HG02870 (cell line): ENCODE data around the gene STAT3.
"Not testable (repeated sequence)": the region's sequence is repeated elsewhere in the genome, so short reads cannot be mapped to it uniquely, and the experiment has no call there.

ENCODE experiments used
- ATAC-seq: cut with Tn5 transposase; IDR thresholded peaks from one replicate; pipeline ENCODE4 v1.9.1; 2021; ENCODE audit warnings: mild to moderate bottlenecking, moderate library complexity; ENCODE audit not compliant: unreplicated experiment

Gene STAT3

DNA sequence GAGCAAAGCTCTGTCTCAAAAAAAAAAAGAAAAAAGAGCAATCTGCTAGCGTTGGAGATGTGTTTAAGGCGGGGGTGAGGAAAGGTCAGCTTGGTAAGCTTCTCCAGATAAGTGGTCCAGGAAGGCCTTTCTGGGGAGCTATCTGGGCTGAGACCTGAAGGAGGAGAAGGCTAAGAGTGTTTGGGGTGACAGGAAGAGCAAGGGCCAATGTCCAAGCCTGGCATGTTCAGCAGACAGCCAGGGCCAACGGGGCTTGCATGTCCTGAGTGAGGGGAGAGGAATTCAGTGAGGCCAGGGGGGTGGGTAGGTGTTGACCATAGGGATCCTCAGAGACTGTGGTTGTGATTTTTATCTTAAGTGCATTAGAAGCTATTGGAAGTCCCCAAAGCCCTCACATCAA, 84.5 kb downstream of the STAT3 start:
- ATAC-seq, result no peak

DNA sequence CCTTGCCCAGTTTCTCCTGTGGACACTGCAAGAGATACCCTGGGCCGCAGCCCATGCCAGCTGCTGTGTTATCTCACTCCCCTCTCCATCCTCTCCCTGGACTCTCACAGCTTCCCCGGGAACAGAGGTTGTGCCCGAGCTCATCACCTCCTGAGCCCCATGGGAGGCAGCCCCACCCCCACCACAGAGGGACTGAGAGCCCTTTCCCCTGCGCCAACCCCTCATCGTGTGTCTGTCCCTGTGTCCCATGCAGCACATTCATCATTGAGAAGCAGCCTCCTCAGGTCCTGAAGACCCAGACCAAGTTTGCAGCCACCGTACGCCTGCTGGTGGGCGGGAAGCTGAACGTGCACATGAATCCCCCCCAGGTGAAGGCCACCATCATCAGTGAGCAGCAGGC, 87.2 kb downstream of the STAT3 start:
- no peak for ATAC-seq

DNA sequence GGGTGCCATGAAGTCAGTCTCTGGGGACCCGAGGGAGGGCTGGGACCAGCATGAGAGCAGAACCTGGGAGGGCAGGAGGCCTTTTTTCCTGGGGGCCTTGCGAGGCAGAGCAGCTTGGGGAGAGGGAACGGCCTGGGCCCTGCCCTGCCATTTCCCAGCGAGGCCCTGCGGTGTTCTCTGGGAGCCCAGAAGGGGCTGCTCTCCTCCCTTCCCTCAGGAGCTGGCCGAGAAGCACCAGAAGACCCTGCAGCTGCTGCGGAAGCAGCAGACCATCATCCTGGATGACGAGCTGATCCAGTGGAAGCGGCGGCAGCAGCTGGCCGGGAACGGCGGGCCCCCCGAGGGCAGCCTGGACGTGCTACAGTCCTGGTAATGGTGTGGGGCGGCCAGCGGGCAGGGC, 88.3 kb downstream of the STAT3 start:
- not testable (repeated sequence) for ATAC-seq

DNA sequence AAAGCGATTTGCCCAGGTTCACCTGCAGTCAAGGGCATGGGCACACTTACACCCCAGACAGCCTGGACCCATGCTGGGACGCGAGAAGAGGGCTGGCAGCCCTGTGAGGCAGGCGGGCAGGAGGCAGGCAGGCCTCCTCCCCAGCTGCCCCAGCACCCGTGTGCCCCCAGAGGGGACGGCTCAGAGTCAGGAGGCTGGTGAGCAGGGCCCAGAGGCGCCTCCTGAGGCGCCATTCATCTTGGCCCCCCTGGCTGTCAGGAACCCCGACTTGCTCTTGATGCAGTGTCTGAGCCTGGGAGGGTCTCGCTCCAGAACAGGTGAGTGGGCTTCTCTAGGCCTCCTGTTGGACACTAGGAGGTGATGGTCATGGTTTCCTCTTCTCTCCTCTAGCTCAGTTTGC, 88.9 kb downstream of the STAT3 start:
- ATAC-seq, result not testable (repeated sequence)

DNA sequence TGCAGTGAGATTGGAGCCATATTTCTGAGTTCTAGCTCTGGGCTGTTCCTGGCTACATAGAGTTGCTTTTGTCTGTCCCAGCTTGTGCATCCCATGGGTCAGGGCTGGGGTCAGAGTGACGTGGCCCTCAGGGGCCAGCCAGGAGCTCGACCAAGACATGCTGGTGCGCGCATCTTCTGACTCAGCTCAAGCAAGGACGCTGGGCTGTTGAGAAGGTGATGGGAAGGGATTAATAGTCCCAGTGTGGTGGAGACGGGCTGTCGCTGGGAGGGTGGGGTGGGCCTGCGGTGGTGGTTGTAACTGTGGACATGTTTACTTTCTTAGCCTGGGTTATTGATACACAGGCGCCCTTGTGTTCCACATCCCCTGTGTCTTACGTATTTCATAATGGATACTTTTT, 90.5 kb downstream of the STAT3 start:
- ATAC-seq, result not testable (repeated sequence)

DNA sequence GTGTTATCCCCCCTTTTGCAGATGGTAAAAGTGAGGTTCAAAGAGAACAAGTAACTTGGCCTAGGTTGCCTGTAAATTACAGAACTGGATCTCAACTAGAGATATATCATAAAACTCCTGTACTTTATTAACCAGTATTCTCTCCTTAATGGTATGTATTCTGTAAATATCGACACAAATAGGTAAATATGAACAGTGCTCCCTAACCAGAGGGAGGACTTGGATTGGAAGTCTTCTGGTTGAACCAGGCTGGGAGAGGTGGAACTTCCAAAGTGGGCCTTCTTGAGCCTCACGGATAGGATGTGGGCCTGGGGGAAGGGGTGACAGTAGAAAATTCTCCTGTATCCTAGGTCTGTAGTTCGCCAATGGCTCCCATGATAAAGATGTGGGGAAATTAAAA, 92.2 kb downstream of the STAT3 start:
- no peak for ATAC-seq

DNA sequence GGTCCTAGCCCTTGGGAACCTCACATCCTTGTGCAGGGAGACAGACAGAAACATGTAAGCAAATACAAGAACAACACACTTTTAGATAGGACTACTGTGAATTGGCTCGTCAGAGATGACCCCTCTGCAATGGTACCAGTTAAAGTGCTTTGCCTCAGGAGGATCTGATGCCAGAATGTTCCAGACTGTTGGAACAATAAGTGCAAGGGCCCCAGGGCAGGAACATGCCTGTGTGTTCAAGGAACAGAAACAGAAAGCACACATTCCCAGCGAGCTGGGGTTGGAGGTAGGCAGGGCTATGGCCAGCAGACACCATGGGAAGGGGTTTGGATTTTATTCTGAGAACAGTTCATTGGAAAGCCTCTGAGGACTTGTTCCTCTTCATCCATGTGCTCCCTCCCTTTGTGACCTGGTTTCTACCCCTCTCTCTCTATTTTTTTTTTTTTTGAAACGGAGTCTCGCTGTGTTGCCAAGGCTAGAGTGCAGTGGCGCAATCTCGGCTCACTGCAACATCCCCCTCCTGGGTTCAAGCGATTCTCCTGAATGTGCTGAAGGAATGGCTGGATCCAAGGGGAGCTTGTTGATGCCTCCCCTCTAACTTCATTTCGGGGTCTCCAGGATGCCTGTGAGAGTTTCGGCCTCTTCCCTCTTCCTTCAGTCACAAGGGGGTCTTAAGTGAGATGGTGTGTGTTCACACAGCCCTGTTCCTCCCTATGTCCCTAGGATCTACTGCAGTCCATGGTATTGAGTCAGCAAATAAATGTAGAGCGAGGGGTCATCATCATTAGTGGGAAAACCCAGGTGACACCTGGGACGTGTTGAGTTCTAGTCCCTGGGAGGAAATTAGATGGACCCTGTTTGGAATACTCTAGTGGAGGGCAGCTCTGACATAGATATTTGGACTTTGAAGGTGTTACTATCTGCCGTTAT, 93.5 kb downstream of the STAT3 start:
- ATAC-seq, result no peak

DNA sequence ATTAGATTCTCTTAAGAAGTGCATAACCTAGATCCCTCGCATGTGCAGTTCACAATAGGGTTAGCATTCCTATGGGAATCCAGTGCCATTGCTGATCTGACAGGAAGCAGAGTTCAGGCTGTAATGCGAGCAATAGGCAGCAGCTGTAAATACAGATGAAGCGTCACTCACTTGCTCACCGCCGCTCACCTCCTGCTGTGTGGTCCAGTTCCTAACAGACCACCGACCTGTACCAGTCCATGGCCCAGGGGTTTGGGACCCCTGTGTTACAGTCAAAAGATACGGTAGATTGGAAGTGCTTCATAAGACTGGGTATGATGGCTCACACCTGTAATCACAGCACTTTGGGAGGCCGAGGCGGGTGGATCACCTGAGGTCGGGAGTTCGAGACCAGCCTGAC, 97.1 kb downstream of the STAT3 start:
- ATAC-seq, result no peak

DNA sequence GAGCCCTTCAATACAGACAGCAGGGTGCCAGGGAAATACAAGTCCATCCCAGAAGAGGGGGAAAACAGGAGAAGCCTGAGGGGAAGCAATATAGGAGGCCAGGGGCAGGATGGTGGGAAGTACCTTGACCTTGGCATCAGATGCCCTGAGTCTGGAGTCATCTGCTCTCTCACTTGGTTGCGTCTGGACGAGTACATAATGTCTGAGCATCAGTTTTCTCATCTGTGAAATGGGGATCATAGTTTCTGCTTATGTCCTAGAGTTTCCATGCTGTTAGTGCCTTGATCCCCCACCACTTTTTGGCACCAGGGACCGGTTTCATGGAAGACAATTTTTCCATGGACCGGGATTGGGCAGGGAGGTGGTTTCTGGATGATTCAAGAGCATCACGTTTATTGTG, 97.7 kb downstream of the STAT3 start:
- ATAC-seq, result no peak

DNA sequence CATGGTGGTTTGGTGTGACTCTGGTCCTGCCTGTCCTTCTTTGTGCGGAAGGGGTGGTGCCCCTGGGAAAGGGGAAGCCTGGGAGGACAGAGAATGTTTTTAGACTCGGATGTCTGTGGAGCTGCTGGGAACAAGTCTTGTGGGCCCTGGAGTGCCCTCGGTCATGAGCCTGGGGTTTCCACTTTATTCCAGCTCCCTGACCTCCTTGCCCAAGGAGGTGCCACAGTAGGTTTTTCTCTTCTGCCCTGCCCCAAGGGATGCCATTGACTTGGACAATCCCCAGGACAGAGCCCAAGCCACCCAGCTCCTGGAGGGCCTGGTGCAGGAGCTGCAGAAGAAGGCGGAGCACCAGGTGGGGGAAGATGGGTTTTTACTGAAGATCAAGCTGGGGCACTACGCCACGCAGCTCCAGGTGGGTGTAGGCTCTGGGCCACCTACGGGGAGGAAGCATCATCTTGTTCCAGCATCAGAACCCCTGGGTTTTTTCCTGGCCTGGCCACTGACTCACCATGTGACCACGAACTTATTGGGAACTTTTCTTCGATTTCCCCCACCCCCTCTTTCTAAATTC, 98.5 kb downstream of the STAT3 start:
- ATAC-seq, result no peak

DNA sequence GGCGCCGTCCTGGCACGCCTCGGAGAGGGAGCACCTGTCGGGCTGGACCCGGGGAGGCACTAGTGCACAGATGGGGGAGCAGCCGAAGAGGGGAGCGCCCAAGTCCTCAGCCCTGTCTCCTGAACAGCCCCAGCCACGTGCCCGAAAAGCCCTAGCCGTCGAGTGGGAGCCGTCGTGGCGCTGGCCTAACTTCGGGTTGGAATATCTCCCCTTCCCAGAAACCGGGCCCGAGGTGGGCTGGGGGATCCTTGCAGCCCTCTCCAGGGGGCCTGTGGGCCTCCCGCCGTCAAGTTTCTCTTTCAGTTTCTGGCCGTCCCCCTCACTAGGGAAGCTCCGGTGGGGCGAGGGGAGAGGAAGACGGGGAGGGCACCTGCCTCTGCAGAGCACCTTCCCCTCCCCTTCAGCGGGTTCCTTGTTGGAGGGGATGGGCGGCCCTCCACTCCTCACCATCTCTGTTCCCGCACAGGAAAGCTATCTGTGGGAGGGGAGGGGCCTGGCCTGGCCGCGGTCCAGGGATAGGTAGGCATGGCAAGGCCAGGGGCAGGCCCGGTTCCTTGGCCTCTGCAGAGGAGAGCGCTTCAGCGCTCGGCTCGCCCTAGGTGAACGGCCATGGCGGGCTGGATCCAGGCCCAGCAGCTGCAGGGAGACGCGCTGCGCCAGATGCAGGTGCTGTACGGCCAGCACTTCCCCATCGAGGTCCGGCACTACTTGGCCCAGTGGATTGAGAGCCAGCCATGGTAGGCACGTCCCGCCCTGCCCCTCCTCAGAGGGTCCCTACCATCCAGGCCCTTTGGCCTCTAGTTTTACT, 99.2 kb downstream of the STAT3 start:
- no peak for ATAC-seq

DNA sequence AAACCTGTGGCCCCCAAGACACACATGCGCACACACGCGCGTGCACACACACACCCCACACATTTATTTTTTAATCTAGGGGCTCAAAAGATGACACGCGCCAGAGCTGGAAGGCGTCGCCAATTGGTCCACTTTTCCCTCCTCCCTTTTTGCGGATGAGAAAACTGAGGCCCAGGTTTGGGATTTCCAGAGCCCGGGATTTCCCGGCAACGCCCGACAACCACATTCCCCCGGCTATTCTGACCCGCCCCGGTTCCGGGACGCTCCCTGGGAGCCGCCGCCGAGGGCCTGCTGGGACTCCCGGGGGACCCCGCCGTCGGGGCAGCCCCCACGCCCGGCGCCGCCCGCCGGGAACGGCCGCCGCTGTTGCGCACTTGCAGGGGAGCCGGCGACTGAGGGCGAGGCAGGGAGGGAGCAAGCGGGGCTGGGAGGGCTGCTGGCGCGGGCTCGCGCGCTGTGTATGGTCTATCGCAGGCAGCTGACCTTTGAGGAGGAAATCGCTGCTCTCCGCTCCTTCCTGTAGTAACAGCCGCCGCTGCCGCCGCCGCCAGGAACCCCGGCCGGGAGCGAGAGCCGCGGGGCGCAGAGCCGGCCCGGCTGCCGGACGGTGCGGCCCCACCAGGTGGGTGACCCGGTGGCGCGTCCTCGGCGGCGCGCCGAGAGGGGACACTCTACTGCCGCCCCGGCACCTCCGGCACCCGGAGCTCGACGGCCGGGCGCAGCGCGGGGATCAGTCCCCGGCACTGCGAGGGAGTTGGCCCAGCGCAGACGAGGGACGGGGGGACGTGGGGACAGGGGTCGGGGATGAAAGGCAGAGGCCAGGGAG, 100.1 kb downstream of the STAT3 start, which contains the start of gene STAT5A:
TSS of gene STAT5A (plus strand) at position 522 of the 826 bp plus-strand sequence. CDS start 914 bp downstream, outside the sequence.
- no peak for ATAC-seq

DNA sequence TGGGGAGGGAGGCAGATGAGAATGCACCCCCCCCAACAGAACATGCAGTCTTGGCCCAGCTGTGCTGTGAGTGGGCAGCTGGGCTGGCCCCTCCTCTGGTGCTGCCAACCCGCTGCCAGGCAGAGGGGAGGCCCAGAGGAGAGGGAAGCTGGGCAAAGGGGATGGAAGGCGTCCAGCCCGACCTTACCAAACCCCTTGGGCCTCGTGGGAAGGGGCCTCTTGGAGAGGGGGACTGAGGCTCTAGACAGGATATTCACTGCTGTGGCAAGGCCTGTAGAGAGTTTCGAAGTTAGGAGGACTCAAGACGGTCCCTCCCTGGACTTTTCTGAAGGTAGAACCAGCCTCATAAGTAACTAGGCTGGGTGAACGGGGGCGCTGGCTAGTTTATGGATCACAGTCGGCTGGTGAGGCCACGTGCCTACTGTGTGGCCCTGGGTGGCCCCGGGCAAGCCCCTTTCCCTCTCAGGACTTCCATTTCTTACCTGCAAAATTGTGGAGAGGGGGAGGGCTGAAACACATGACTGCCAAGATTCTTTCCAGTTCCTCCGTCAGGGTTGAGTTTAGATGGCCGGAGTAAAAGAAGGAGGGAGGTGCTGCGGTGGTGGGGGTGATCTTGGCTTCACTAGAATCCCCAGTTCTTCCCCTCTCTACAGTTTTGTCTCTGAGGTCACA, 100.8 kb downstream of the STAT3 start:
- ATAC-seq, result no peak

DNA sequence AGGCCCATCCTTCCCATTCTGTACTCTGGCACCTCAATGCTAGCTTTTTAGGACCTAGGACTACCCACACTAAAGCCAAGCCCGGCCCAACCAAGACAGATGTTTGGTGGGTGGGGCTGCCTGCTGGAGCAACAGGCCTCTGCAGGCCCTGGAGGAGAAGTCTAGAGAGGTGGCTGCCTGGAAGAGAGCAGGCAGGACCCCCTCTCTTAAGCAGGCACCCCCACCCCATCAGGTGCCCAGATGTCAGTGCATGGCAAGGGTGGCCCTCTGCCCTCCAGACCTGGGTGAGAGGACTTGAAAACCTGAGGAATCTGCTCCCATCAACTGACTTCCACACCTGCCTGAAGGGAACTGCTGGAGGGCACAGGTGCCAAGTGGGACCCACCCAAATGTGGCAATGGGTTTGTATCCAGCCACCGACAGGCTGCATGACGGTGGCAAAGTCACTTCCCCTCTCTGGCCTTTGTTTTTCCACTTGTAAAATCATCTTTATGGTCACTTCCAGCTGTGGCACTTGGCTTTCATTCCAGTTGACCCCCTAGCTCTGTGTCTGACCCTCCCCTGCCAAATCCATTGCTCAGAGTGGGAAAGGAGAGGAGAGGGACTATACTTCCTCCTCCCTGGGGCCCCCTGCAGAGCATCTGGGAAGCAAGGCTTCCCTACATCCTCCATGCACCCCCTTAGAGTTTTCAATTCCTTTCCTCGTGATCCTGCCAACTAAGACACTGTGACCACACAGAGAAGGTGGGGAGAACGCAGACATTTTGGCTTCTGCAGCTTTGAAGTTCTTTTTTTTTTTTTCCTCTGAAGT, 101.6 kb downstream of the STAT3 start:
- ATAC-seq, result no peak

DNA sequence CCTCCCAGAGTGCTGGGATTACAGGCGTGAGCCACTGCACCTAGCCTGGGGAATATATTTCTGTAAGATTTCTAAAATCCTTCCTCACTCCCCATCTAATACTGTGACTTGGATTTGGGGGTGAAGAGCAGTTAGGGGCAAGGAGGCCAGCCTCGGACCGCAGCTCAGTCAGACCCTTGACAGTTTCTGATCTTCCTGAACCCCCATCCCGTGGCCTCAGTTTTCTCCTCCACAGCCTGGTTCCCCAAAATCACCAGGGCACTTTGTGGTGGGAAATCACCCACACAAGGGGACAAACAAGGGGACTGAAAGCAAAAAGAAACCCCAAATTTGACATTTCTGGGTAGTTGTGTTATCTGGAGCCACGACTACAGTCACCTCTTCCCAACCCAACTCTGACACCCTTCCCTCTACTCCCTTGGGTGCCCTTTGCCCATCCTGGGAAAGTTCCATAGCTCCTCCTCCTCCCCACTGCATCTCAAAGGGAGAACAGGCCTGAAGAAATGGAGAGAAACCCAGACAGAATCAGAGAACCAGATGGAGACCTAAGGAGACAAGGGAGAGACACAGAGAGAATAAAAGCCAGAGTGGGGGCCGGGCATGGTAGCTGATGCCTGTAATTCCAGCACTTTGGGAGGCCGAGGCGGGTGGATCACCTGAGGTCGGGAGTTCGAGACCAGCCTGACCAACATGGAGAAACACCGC, 102.7 kb downstream of the STAT3 start:
- no peak for ATAC-seq

DNA sequence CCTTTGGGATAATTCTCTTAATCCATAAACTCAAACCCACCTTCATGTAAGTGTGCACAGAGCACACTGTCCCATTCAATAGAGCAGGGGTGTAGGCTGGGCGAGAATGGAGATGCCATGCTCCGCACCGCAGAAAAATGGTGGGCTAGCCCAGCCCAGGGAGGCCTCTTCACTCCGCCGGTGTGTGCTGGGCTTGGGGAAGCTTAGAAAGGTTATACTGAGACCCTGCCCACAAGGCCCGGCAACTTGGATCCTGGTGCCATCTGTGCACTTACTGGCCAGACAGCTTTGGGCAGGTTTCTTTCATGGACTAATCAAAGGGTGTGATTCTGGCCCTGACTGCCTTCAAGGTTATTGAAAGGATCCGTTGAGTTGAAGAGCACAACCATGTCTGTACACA, 103.7 kb downstream of the STAT3 start:
- ATAC-seq, result no peak

DNA sequence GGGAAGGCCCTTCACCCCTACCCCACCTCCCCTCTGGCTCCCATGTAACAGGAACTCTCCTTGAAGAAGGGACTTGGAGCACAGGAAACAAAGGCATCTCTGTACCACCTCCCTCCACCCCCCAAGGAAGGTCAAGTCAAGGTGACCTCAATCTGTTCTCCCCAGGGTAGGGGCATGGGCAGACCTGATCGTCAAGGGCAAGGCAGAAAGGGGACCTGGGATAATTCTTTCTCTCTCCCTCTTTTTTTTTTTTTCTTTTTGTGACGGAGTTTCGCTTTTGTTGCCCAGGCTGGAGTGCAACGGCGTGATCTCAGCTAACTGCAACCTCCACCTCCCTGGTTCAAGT, 104.2 kb downstream of the STAT3 start:
- ATAC-seq, result no peak

DNA sequence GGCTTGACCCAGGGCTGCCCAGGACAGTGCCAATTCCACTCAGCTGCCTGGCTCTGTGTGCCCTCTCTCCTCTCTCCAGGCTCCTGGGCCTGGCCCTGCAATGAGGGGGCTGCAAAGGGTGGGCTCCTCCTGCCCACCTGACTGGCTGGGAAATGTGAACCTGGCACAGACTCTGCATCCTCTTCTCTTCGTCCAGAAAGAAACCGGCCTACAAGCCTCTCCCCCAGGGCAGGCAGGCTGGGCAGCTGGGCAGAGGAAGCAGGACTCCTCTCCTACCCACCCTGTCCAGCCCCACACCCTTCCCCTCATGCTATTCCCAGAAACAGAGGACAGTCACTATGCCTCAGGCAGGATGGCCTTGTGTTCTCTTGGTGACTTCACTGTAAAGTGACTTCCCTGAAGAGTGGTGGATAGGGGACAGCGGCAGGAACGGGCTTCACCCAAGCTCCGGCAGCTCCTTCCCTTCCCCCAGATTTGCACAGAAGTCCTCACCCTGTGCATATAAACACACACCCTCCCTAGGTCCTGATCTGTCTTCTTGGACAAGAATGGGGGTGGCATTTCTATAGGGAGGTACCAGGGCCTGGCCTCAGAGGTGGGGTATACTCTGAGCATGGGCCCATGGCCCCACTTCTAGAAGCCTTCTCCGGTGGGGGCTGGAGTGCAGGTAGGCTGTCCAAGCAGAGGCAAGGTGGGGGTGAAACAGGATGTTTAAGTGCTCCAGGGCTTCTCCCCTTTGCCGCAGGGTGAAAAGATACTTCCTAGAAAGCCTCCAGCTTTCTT, 104.8 kb downstream of the STAT3 start:
- no peak for ATAC-seq
